H7 (cell line): Measurements from ENCODE around the gene NUP93. TPM values are rescaled to one million over a fixed set of nuclear protein-coding genes. Genes with fewer than 3 reads are reported as not detected.
"Not testable (repeated sequence)": the region's sequence is repeated elsewhere in the genome, so short reads cannot be mapped to it uniquely, and the experiment has no call there.

Source experiments
- DNase-seq: peaks from one replicate; pipeline ENCODE4 v3.0.0; 2012
- H3K27me3 ChIP-seq: 2 replicates; pipeline ENCODE4 v1.6.0; 2011; ENCODE audit warnings: mild to moderate bottlenecking, low read length; ENCODE audit not compliant: control insufficient read depth, insufficient read depth
- H3K36me3 ChIP-seq: replicated peaks from 2 replicates; pipeline ENCODE4 v1.5.1; 2011; ENCODE audit warnings: low read length; ENCODE audit not compliant: control insufficient read depth, insufficient read depth
- H3K4me3 ChIP-seq: 2 replicates; pipeline ENCODE4 v1.5.1; 2011; ENCODE audit warnings: low read depth, mild to moderate bottlenecking, control low read depth, low read length, moderate library complexity; ENCODE audit not compliant: insufficient read depth
- total RNA-seq: library from RNA; depleted of rRNA; stranded (reverse); fragments of >200 nt; shearing (Covaris generic); gene quantifications from 2 replicates; pipeline ENCODE4 v1.2.3, GENCODE V29; 2014

Gene NUP93
- total RNA-seq, 1 experiment from 2014 or later, result 133 TPM

DNA sequence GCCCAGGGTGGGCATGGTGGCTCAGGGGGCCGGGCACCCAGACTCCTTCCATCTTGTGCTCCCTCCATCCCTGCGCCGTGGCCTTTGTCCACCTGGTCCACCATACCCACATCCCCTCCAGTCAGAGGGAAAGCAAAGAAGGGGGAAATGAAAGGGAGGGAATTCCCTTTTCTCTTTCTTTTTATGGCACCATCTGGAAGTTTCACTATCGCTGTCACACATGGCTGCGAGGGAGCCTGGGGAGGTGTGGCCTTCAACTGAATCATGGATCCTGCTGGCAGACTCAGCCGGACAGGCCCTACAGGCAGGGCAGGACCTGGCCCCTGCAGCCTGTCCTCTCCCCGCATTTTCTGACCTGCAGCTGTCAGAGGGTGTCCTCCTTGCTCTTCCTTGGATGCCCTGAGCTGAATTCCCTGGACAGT, 141.3 kb downstream of the NUP93 start:
- no peak for DNase-seq
- Histone ChIP-seq H3K4me3 (no peak overlapping the region), H3K27me3 (no peaks in the 10 kb centered on the region), H3K36me3 (no peaks in the 10 kb centered on the region)

- H3K36me3 ChIP-seq, result no peaks in the 10 kb centered on the region
- no peak overlapping the region for H3K4me3 ChIP-seq
- DNase-seq, result no peak
- no peaks in the 10 kb centered on the region for H3K27me3 ChIP-seq
Measured at GRCh38 chr16:56872863-56873391, 143.0 kb downstream of the NUP93 start.

- no peak for DNase-seq
- Histone ChIP-seq H3K36me3 (no peaks in the 10 kb centered on the region), H3K27me3 (no peaks in the 10 kb centered on the region), H3K4me3 (no peak overlapping the region)
Measured at GRCh38 chr16:56874800-56875199, 144.9 kb downstream of the NUP93 start.

- Histone ChIP-seq H3K36me3 (no peaks in the 10 kb centered on the region), H3K4me3 (no peak overlapping the region), H3K27me3 (no peaks in the 10 kb centered on the region)
- no peak for DNase-seq
Measured at GRCh38 chr16:56876048-56876447, 146.1 kb downstream of the NUP93 start.

DNA sequence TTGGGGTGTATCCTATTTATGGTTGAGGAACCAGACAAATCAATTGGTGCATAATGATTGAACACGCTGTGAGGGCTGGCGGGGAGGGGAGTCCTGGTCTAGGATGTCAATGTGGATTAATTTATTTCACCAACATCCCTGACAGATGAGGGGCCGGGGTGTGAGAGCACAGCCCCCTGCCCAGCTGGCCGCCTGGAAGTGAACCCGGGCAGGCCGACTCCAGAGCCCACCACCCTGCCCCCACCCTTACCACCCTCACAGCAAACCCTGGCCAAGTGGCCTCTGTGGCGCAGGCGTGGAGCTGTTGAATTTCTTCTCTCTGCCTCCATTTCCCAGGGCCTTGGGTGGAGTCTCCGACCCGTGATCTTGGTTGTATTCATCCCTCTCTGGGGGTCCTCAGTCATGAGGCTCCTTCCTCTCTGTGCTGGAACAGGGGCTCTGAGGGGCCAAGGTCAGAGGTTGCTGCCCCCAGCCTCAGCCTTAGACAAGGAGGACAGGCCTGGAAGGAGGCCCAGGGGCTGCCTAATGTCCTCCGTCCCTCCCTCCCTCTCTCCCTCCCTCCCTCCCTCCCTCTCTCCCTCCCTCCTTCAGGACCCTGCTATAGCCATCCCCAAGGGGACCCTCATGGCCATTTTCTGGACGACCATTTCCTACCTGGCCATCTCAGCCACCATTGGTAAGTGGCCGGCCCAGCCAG, 147.7 kb downstream of the NUP93 start:
- Histone ChIP-seq H3K36me3 (no peaks in the 10 kb centered on the region), H3K4me3 (no peak overlapping the region), H3K27me3 (no peaks in the 10 kb centered on the region)
- no peak for DNase-seq

DNA sequence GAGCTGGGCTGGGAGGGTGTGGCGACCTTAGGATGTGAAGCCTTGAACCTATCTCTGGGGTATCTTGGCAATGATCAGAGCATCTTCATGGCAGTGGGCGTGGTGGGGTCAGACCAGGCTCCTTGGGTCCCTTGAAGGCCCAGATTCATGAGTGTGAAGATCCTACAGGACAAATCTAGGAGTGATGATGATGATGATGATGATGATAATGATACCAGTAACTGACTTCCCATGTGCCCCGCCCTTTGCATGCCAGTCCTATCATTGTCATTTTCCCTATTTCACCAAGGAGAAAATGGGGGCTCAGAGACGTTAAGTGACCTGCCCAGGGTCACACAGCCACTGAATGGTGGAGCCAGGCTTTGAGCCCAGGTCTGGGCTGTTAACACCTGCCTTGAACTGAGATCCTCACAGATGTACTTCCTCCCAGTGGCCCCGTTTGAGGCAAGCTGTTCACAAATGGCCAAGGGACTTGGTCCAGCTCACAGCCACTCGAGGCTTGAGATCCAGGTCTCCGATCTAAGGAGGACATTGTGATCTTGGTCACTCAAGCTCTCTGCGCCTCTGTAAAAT, 148.4 kb downstream of the NUP93 start:
- no peak overlapping the region for H3K4me3 ChIP-seq
- no peaks in the 10 kb centered on the region for H3K27me3 ChIP-seq
- DNase-seq, result no peak
- H3K36me3 ChIP-seq, result no peaks in the 10 kb centered on the region

- Histone ChIP-seq H3K27me3 (no peaks in the 10 kb centered on the region), H3K36me3 (no peaks in the 10 kb centered on the region), H3K4me3 (no peak overlapping the region)
- no peak for DNase-seq
Measured at GRCh38 chr16:56879276-56879675, 149.3 kb downstream of the NUP93 start.

DNA sequence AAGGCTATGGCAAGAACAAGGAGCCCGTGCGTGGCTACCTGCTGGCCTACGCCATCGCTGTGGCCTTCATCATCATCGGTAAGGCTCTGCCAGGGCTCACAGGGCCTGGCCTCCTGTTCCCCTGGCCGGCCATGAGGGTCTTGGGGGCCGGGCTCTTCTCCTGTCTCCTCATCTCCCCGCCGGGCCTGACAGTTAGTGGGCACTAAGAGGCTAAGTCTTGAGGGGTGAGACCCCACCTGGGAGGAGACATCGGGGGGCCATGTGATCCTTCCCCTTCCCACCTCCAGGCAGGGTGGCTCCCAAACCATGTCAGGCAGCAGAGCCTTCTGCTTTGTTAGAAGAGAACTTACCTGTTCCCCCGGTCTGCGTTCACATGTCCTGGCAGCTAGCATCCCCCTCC, 150.2 kb downstream of the NUP93 start:
- no peak for DNase-seq
- H3K36me3 ChIP-seq, result no peaks in the 10 kb centered on the region
- no peak overlapping the region for H3K4me3 ChIP-seq
- H3K27me3 ChIP-seq, result no peaks in the 10 kb centered on the region

DNA sequence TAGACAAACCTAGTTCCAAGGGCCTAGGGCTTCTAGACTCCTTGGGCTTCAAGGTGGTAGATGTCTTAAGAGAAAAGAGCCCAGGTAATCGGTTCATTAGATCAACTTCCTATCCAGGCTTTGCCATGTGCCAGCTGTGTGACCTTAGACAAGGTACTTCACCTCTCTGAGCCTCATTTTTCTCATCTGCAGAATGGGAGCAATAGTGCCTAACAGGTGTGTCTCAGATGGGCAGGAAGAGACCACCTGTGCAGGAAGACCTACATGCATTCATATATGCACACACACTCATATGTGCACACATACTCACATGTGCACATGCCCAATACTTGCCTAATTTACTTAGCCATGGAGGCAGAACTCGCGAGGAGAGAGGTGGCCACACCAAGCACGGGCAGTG, 150.8 kb downstream of the NUP93 start:
- Histone ChIP-seq H3K27me3 (no peaks in the 10 kb centered on the region), H3K4me3 (no peak overlapping the region), H3K36me3 (no peaks in the 10 kb centered on the region)
- DNase-seq, result no peak

GRCh38 chr16:56882077-56882800, 152.3 kb downstream of the NUP93 start:
- DNase-seq, result no peak
- Histone ChIP-seq H3K36me3 (no peaks in the 10 kb centered on the region), H3K4me3 (no peak overlapping the region), H3K27me3 (no peaks in the 10 kb centered on the region)

DNA sequence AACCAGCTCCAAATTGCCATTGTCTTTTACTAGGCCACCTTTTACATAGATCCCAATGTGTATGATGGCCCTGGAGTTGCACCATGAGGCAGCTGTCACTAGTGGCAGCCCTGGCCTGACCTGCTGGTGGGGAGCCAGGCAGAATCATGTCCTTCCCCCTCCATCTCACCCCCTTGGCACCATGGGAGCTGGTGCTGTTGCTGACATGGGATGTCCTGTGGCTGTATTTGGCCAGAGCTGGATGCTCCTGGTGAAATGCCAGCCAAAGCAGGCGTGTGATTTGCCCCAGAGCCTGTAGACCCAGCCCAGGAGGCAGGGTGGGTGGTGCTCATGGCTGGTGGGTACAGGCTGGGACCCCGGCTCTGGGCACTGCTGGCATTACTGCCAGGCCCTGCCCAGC, 153.7 kb downstream of the NUP93 start:
- Histone ChIP-seq H3K4me3 (no peak overlapping the region), H3K36me3 (no peaks in the 10 kb centered on the region), H3K27me3 (no peaks in the 10 kb centered on the region)
- DNase-seq, result no peak

GRCh38 chr16:56884026-56884582, 154.2 kb downstream of the NUP93 start:
- DNase-seq, result no peak
- Histone ChIP-seq H3K36me3 (no peaks in the 10 kb centered on the region), H3K4me3 (no peak overlapping the region), H3K27me3 (no peaks in the 10 kb centered on the region)

DNA sequence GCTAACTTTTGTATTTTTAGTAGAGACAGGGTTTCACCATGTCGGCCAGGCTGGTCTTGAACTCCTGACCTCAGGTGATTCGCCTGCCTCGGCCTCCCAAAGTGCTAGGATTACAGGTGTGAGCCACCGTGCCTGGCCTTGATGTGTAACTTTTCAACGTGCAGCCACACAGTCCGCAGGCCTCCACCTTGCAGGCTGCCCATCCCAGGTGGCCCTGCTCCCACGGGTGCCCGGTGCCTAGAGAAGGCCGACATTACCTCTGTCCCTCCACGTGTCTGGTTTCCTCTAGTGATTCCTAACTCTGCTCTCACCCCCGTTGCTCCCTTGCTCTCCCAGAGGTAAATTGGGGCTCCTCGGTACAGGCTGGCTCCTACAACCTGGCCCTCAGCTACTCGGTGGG, 155.0 kb downstream of the NUP93 start:
- not testable (repeated sequence) for H3K4me3 ChIP-seq, DNase-seq, H3K27me3 ChIP-seq, H3K36me3 ChIP-seq

- no peak for DNase-seq
- H3K4me3 ChIP-seq, result no peak overlapping the region
- no peaks in the 10 kb centered on the region for H3K36me3 ChIP-seq
- H3K27me3 ChIP-seq, result no peaks in the 10 kb centered on the region
Measured at GRCh38 chr16:56885446-56886162, 155.7 kb downstream of the NUP93 start.
